ENCODE measurements around the gene HSF2.
"Not testable (repeated sequence)": the region's sequence is repeated elsewhere in the genome, so short reads cannot be mapped to it uniquely, and the experiment has no call there.

The HSF2 gene

GRCh38 chr6:122458087-122458486, 58.6 kb downstream of the HSF2 start:
- DNase-seq = no peak

- no peak for DNase-seq
Measured at GRCh38 chr6:122459240-122459639, 59.8 kb downstream of the HSF2 start.

GRCh38 chr6:122459865-122460416, 60.5 kb downstream of the HSF2 start:
- DNase-seq = not testable (repeated sequence)

GRCh38 chr6:122461885-122462284, 62.4 kb downstream of the HSF2 start:
- DNase-seq = no peak

GRCh38 chr6:122471107-122472021, 71.9 kb downstream of the HSF2 start, which contains the start of gene SERINC1:
TSS of gene SERINC1 (minus strand) at chr6:122471807. CDS start at chr6:122471737, 70 bp downstream.
- peak; percentile 66 for DNase-seq

- no peak for DNase-seq
Measured at GRCh38 chr6:122472022-122472340, 72.5 kb downstream of the HSF2 start.

GRCh38 chr6:122476131-122476530, 76.7 kb downstream of the HSF2 start:
- no peak for DNase-seq

- DNase-seq = no peak
Measured at GRCh38 chr6:122482750-122483080, 83.3 kb downstream of the HSF2 start.

Data from NCI-H510A treated with DMSO at 0.1 percent for 48 hours (cell line).